HG02610 (cell line): ENCODE results near the gene ZNF579.
"Not testable (repeated sequence)": the region's sequence is repeated elsewhere in the genome, so short reads cannot be mapped to it uniquely, and the experiment has no call there.

Experiments used
- ATAC-seq: cut with Tn5 transposase; IDR thresholded peaks from one replicate; pipeline ENCODE4 v1.9.1; 2021; ENCODE audit warnings: mild to moderate bottlenecking, moderate library complexity; ENCODE audit not compliant: unreplicated experiment

ZNF579 gene

GRCh38 chr19:55541091-55541490 lies 39.6 kb downstream of the ZNF579 start:
- no peak for ATAC-seq

- no peak for ATAC-seq
These were observed 40.0 kb downstream of the ZNF579 start for GRCh38 chr19:55540619-55541018.

GRCh38 chr19:55539090-55539984 lies 41.3 kb downstream of the ZNF579 start:
- ATAC-seq: no peak

GRCh38 chr19:55538132-55538531 lies 42.5 kb downstream of the ZNF579 start:
- no peak for ATAC-seq

GRCh38 chr19:55537741-55538111 lies 42.9 kb downstream of the ZNF579 start:
- no peak for ATAC-seq

GRCh38 chr19:55536951-55537740 lies 43.5 kb downstream of the ZNF579 start, which contains the start of gene SBK2:
Gene SBK2, minus strand, starts transcription at chr19:55537133. Its CDS starts 839 bp downstream, at chr19:55536294.
- no peak for ATAC-seq

GRCh38 chr19:55536366-55536765 lies 44.3 kb downstream of the ZNF579 start:
- ATAC-seq: no peak

GRCh38 chr19:55535965-55536350 lies 44.7 kb downstream of the ZNF579 start:
- no peak for ATAC-seq

GRCh38 chr19:55535173-55535964 lies 45.3 kb downstream of the ZNF579 start:
- no peak for ATAC-seq

- not testable (repeated sequence) for ATAC-seq
These were observed 46.4 kb downstream of the ZNF579 start for GRCh38 chr19:55534280-55534679.

GRCh38 chr19:55530996-55531395 lies 49.7 kb downstream of the ZNF579 start:
- ATAC-seq: no peak

GRCh38 chr19:55529636-55530234 lies 50.9 kb downstream of the ZNF579 start:
- no peak for ATAC-seq

GRCh38 chr19:55528030-55528803 lies 52.4 kb downstream of the ZNF579 start:
- ATAC-seq: no peak

- no peak for ATAC-seq
These were observed 53.2 kb downstream of the ZNF579 start for GRCh38 chr19:55527197-55528029.
